ENCODE data around the gene COQ9. TPM values are rescaled to one million over a fixed set of nuclear protein-coding genes. Genes with fewer than 3 reads are reported as not detected.
A peak's percentile ranks its signal among the peaks of the same experiment; 100 is the strongest.

The COQ9 gene
- total RNA-seq, 4 donors from 2014 or later: 20.6 to 35.0 (median 27.5) TPM

DNA sequence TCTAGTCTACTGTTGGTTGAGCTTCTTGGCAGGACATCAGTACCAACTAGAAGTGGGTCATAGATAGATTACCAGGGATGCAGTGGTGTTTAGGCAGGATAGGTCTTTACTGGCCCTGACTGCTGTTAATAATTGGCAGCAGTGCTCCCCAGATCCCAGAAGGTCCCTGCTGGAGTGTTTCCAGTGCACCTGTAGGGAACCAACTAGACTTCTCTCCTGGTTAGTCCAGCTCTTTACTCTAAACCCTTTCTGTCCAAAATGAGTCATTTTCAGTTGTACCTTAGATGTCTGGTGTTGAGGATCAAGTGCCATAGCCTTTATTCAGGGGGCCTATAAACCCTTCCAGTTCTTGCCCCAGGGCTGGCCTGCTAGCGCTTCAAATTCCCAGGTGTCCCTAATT is 23.9 kb downstream of the COQ9 start:
- H3K4me3 ChIP-seq: no peak overlapping the region

GRCh38 chr16:57471852-57472664 is 24.8 kb downstream of the COQ9 start:
- H3K36me3 ChIP-seq: peaks cover 6 to 84% (median 13%) of the 10 kb centered on the region in 3 donors
- H3K4me1 ChIP-seq: peaks cover 0 to 44% (median 9%) of the 10 kb centered on the region in 4 donors
- peak overlapping the region in 3 of 4 donors; percentile 16 to 38 (median 27) for H3K27ac ChIP-seq
- WGBS, 2 donors: 45 to 49% methylated on average over 8 to 10 of the region's 10 CpGs
- H3K4me3 ChIP-seq: no peak overlapping the region
- no peaks in the 10 kb centered on the region for H3K9me3 ChIP-seq
- TF ChIP-seq POLR2A (IDR thresholded peaks at IDR 0.05): no peak
- TF ChIP-seq CTCF (IDR thresholded peaks at IDR 0.05): no peak
- no peak for TF ChIP-seq EP300 (IDR thresholded peaks at IDR 0.05)
- H3K27me3 ChIP-seq: no peaks in the 10 kb centered on the region
- DNase-seq (ENCODE audit: low spot score in 2 of 2): no peak

More for the DNA sequence above, 23.9 kb downstream of the COQ9 start:
- H3K4me1 ChIP-seq: peaks cover 0 to 36% (median 9%) of the 10 kb centered on the region in 4 donors
- H3K27ac ChIP-seq: no peak overlapping the region
- TF ChIP-seq EP300 (IDR thresholded peaks at IDR 0.05) (no peak), CTCF (IDR thresholded peaks at IDR 0.05) (no peak), POLR2A (IDR thresholded peaks at IDR 0.05) (no peak)
- WGBS, 2 donors: 82 to 93% methylated on average over 1 of the region's 1 CpG
- DNase-seq (ENCODE audit: low spot score in 2 of 2): no peak
- no peaks in the 10 kb centered on the region for H3K27me3 ChIP-seq
- H3K9me3 ChIP-seq: no peaks in the 10 kb centered on the region
- H3K36me3 ChIP-seq: peaks cover 6 to 92% (median 17%) of the 10 kb centered on the region in 3 donors

GRCh38 chr16:57472665-57473060 is 25.4 kb downstream of the COQ9 start:
- H3K27ac ChIP-seq: peak overlapping the region in 1 of 4 donors; percentile 11
- peaks cover 6 to 78% (median 13%) of the 10 kb centered on the region in 3 donors for H3K36me3 ChIP-seq
- H3K9me3 ChIP-seq: no peaks in the 10 kb centered on the region
- WGBS, 2 donors: 49 to 61% methylated on average over 4 of the region's 4 CpGs
- H3K4me3 ChIP-seq: no peak overlapping the region
- H3K27me3 ChIP-seq: no peaks in the 10 kb centered on the region
- no peak for DNase-seq (ENCODE audit: low spot score in 2 of 2)
- H3K4me1 ChIP-seq: peaks cover 0 to 50% (median 10%) of the 10 kb centered on the region in 4 donors
- TF ChIP-seq CTCF (IDR thresholded peaks at IDR 0.05) (no peak), POLR2A (IDR thresholded peaks at IDR 0.05) (no peak)

DNA sequence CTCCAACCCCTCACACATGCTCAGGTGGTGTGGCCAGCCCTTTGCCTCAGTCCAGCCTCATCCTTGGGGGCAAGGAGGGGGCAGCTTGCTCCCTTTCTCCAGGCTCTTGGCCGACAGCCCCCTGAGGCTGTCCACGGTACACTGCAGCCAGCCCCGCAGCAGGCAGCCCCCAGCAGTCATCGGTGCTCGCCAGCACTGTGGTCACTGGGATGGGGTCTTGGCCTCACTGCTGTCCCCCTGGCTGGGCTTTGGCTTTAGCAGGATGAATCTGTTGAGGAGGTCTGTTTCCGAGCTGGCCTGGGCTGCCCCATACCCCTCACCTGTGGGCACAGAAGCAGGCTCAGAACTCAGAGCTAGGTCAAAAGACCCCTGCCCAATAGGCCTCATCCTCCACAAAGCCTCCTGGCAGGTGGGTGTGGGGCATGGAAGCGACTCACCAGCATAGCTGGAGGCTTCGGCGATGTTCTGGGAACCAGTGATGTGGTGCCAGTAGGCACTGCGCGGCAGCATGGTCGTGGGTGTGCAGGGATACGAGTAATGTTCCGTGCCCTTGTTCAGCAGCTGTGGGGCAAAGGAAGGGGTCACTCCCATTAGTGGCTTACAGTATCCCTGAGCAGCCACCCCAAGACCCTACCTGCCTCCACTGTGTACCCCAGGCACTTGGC is 26.0 kb downstream of the COQ9 start:
- TF ChIP-seq EP300 (IDR thresholded peaks at IDR 0.05): no peak
- no peak overlapping the region for H3K4me3 ChIP-seq
- 84 to 85% methylated on average over 12 to 13 of the region's 14 CpGs for whole genome bisulfite sequencing, 2 donors
- H3K27ac ChIP-seq: peak overlapping the region in 1 of 4 donors; percentile 11
- H3K27me3 ChIP-seq: no peaks in the 10 kb centered on the region
- peaks cover 0 to 57% (median 16%) of the 10 kb centered on the region in 4 donors for H3K4me1 ChIP-seq
- no peaks in the 10 kb centered on the region for H3K9me3 ChIP-seq
- no peak for DNase-seq (ENCODE audit: low spot score in 2 of 2)
- peaks cover 6 to 71% (median 13%) of the 10 kb centered on the region in 3 donors for H3K36me3 ChIP-seq

DNA sequence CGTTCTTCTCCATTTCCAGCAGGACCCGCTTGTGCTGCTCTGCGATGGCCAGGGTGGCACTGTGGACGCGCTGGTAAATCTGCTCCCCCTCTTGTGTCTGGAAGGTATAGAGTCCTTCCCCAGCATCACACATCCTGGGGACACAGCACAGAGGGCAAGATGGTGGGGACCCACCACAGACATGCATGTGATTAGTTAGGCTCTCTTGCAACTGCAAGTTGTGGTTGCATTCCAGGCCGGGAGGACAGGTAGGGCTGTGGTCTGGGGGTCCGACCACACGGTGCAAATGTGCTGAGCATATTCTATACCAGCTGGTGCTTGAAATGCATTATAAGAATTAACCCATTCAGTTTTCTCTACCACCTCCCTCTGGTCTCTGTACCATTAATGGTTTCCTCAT is 26.6 kb downstream of the COQ9 start:
- Histone ChIP-seq H3K4me3 (no peak overlapping the region), H3K27me3 (no peaks in the 10 kb centered on the region), H3K27ac (no peak overlapping the region), H3K36me3 (peaks cover 6 to 65% (median 13%) of the 10 kb centered on the region in 3 donors), H3K9me3 (no peaks in the 10 kb centered on the region), H3K4me1 (peaks cover 0 to 63% (median 22%) of the 10 kb centered on the region in 4 donors)
- WGBS, 2 donors: 67 to 71% methylated on average over 5 to 8 of the region's 8 CpGs
- TF ChIP-seq EP300 (IDR thresholded peaks at IDR 0.05): no peak
- TF ChIP-seq CTCF (IDR thresholded peaks at IDR 0.05): no peak
- no peak for TF ChIP-seq POLR2A (IDR thresholded peaks at IDR 0.05)
- no peak for DNase-seq (ENCODE audit: low spot score in 2 of 2)

All from tibial nerve (tissue), 4 donors.